HepG2 (cell line): ENCODE results near the gene RNF40. TPM values are rescaled to one million over a fixed set of nuclear protein-coding genes. Genes with fewer than 3 reads are reported as not detected.

Experiments
- GABPA ChIP-seq, 2 experiments: IDR thresholded peaks; 2 replicates each; pipeline ENCODE4 v1.6.1; 2011 to 2016; ENCODE audit warnings: low read depth in 2 of 2, low read length in 1 of 2, missing biosample characterization in 1 of 2, missing genetic modification characterization in 1 of 2
- HNRNPK ChIP-seq: fragments of 200-400 bp; formaldehyde crosslinking; IDR thresholded peaks from 2 replicates; pipeline ENCODE4 v1.6.1; 2018; ENCODE audit warnings: low read length, low read depth, moderate library complexity, mild to moderate bottlenecking; ENCODE audit not compliant: poor library complexity, severe bottlenecking
- KDM5A ChIP-seq: fragments of 200-600 bp; sonication (generic); IDR thresholded peaks from 2 replicates; pipeline ENCODE4 v1.7.0; 2018; ENCODE audit warnings: antibody characterized with exemption, mild to moderate bottlenecking, low read length, borderline replicate concordance
- KLF13 ChIP-seq: sonication (generic); formaldehyde crosslinking; IDR thresholded peaks from 2 replicates; pipeline ENCODE4 v1.4.0; 2020; ENCODE audit warnings: mild to moderate bottlenecking, missing genetic modification reagents
- MED1 ChIP-seq: sonication (generic); formaldehyde crosslinking; IDR thresholded peaks from 2 replicates; pipeline ENCODE4 v1.4.0; 2020; ENCODE audit warnings: missing genetic modification reagents
- MTF2 ChIP-seq: sonication (generic); formaldehyde crosslinking; IDR thresholded peaks from 2 replicates; pipeline ENCODE4 v1.5.0; 2020; ENCODE audit warnings: missing genetic modification reagents, borderline replicate concordance
- NFYC ChIP-seq: IDR thresholded peaks from 2 replicates; pipeline ENCODE4 v1.6.1; 2016; ENCODE audit warnings: missing genetic modification reagents, missing compliant biosample characterization
- NONO ChIP-seq, 2 experiments: fragments of 450-650 bp in 1 of 2; sonication (generic) in 1 of 2; formaldehyde crosslinking in 1 of 2; IDR thresholded peaks in 1 of 2; conservative IDR thresholded peaks in 1 of 2; 2 replicates each; pipeline versions ENCODE4 v1.6.1 to v1.8.0; 2017 to 2022; ENCODE audit warnings: mild to moderate bottlenecking in 1 of 2, missing genetic modification reagents in 1 of 2, moderate library complexity in 1 of 2
- PCBP1 ChIP-seq: fragments of 200-400 bp; formaldehyde crosslinking; IDR thresholded peaks from 2 replicates; pipeline ENCODE4 v1.6.1; 2017; ENCODE audit warnings: mild to moderate bottlenecking, low read depth, low read length, borderline replicate concordance
- POLR2G ChIP-seq: fragments of 200-400 bp; formaldehyde crosslinking; IDR thresholded peaks from 2 replicates; pipeline ENCODE4 v1.6.1; 2018; ENCODE audit warnings: mild to moderate bottlenecking, low read depth, low read length, moderate library complexity
- REXO4 ChIP-seq: sonication (generic); formaldehyde crosslinking; IDR thresholded peaks from 2 replicates; pipeline ENCODE4 v1.8.0; 2022; ENCODE audit warnings: missing genetic modification reagents, mild to moderate bottlenecking, borderline replicate concordance
- SAP130 ChIP-seq: IDR thresholded peaks from 2 replicates; pipeline ENCODE4 v1.6.1; 2016; ENCODE audit warnings: low read depth
- SP1 ChIP-seq, 2 experiments: fragments of 450-650 bp in 1 of 2; sonication (generic) in 1 of 2; formaldehyde crosslinking in 1 of 2; IDR thresholded peaks; 2 replicates each; pipeline versions ENCODE4 v1.4.0 to v1.6.1; 2016 to 2020; ENCODE audit warnings: missing genetic modification reagents in 1 of 2
- SRY ChIP-seq: sonication (generic); formaldehyde crosslinking; IDR thresholded peaks from 2 replicates; pipeline ENCODE4 v1.8.0; 2022; ENCODE audit warnings: mild to moderate bottlenecking, missing genetic modification reagents
- TBX3 ChIP-seq: fragments of 450-650 bp; IDR thresholded peaks from 2 replicates; pipeline ENCODE4 v1.6.1; 2017; ENCODE audit warnings: antibody characterized with exemption, mild to moderate bottlenecking, inconsistent platforms, borderline replicate concordance
- WIZ ChIP-seq: sonication (generic); formaldehyde crosslinking; IDR thresholded peaks from 2 replicates; pipeline ENCODE4 v1.5.1; 2020; ENCODE audit warnings: mild to moderate bottlenecking, missing genetic modification reagents
- ZFP62 ChIP-seq: sonication (generic); formaldehyde crosslinking; IDR thresholded peaks from 2 replicates; pipeline ENCODE4 v1.4.0; 2020; ENCODE audit warnings: missing genetic modification reagents
- ZNF24 ChIP-seq: fragments of 450-650 bp; IDR thresholded peaks from 2 replicates; pipeline ENCODE4 v1.6.1; 2017; ENCODE audit warnings: antibody characterized with exemption, mild to moderate bottlenecking
- ZNF577 ChIP-seq: sonication (generic); formaldehyde crosslinking; IDR thresholded peaks from 2 replicates; pipeline ENCODE4 v1.4.0; 2020; ENCODE audit warnings: mild to moderate bottlenecking, low read depth, missing genetic modification reagents, borderline replicate concordance
- ZNF607 ChIP-seq: sonication (generic); formaldehyde crosslinking; IDR thresholded peaks from 2 replicates; pipeline ENCODE4 v1.5.1; 2020; ENCODE audit warnings: missing genetic modification reagents, mild to moderate bottlenecking, borderline replicate concordance
- ZNF614 ChIP-seq: IDR thresholded peaks from 2 replicates; pipeline ENCODE4 v1.6.1; 2018; ENCODE audit warnings: missing biosample characterization, missing genetic modification reagents, inconsistent platforms, borderline replicate concordance
- polyA plus RNA-seq, 8 experiments: library from polyadenylated mRNA; depleted of rRNA in 3 of 8; stranded (reverse) in 7 of 8; unstranded in 1 of 8; fragments of >200 nt; fragmentation: Illumina TruSeq in 4 of 8; extraction: Trizol in 4 of 8; gene quantifications; 2 replicates each; pipeline versions ENCODE4 v1.2.1 to v1.2.3, GENCODE V29; 2011 to 2016; ENCODE audit warnings: low read depth in 4 of 8, missing spikeins in 1 of 8, mixed read lengths in 1 of 8; ENCODE audit not compliant: insufficient read depth in 1 of 8
- total RNA-seq, 5 experiments: library from RNA; depleted of rRNA; stranded (reverse); fragments of >200 nt; fragmentation: Illumina TruSeq; extraction: Trizol; gene quantifications; 2 replicates each; pipeline ENCODE4 v1.2.3, GENCODE V29; 2016; ENCODE audit warnings: low read depth in 1 of 5
- TF ChIP-seq, protein P1 (sequence below): sonication (generic); formaldehyde crosslinking; IDR thresholded peaks from 2 replicates; pipeline ENCODE4 v1.4.0; 2020; ENCODE audit warnings: missing genetic modification reagents
- TF ChIP-seq, protein P2 (sequence below): sonication (generic); formaldehyde crosslinking; IDR thresholded peaks from 2 replicates; pipeline ENCODE4 v1.8.1; 2023; ENCODE audit warnings: mild to moderate bottlenecking, missing genetic modification reagents, borderline replicate concordance
- TF ChIP-seq, protein P3 (sequence below): sonication (generic); formaldehyde crosslinking; IDR thresholded peaks from 2 replicates; pipeline ENCODE4 v1.8.1; 2023; ENCODE audit warnings: missing genetic modification reagents, mild to moderate bottlenecking, borderline replicate concordance

RNF40 gene
- total and polyA plus RNA-seq, 2 of the 13 experiments (the other 11 are each of a cell fraction or from before 2014, with no cell fraction given): 84.0 to 85.6 TPM

- TF ChIP-seq ZFP62 (CRISPR knock-in tag) (no peak), KDM5A (no peak), PCBP1 (0 out of 2 replicates have a peak, but pooled peaks have one; percentile 13), MTF2 (CRISPR knock-in tag) (no peak), ZNF614 (CRISPR knock-in tag) (no peak), ZNF577 (CRISPR knock-in tag) (no peak), KLF13 (CRISPR knock-in tag) (no peak), TBX3 (no peak), ZNF607 (CRISPR knock-in tag) (no peak), MED1 (CRISPR knock-in tag) (no peak), SP1 (IDR thresholded peaks at IDR 0.05) (no peak), SP1 (CRISPR knock-in tag; IDR thresholded peaks at IDR 0.05) (peak; percentile 26; the same call in 1 of the 2 replicates), GABPA (IDR thresholded peaks at IDR 0.05; ENCODE audit: low read depth, low read length) (no peak), GABPA (CRISPR knock-in tag; IDR thresholded peaks at IDR 0.05; ENCODE audit: low read depth) (no peak), HNRNPK (peak; percentile 77), SRY (CRISPR knock-in tag) (no peak), WIZ (CRISPR knock-in tag) (no peak), NFYC (CRISPR knock-in tag) (no peak), SAP130 (no peak; the same call in 1 of the 2 replicates), POLR2G (no peak), REXO4 (CRISPR knock-in tag) (no peak), NONO (IDR thresholded peaks at IDR 0.05) (no peak), NONO (CRISPR knock-in tag; conservative IDR thresholded peaks at IDR 0.05) (no peak), ZNF24 (no peak)
- TF ChIP-seq, protein P1, sequence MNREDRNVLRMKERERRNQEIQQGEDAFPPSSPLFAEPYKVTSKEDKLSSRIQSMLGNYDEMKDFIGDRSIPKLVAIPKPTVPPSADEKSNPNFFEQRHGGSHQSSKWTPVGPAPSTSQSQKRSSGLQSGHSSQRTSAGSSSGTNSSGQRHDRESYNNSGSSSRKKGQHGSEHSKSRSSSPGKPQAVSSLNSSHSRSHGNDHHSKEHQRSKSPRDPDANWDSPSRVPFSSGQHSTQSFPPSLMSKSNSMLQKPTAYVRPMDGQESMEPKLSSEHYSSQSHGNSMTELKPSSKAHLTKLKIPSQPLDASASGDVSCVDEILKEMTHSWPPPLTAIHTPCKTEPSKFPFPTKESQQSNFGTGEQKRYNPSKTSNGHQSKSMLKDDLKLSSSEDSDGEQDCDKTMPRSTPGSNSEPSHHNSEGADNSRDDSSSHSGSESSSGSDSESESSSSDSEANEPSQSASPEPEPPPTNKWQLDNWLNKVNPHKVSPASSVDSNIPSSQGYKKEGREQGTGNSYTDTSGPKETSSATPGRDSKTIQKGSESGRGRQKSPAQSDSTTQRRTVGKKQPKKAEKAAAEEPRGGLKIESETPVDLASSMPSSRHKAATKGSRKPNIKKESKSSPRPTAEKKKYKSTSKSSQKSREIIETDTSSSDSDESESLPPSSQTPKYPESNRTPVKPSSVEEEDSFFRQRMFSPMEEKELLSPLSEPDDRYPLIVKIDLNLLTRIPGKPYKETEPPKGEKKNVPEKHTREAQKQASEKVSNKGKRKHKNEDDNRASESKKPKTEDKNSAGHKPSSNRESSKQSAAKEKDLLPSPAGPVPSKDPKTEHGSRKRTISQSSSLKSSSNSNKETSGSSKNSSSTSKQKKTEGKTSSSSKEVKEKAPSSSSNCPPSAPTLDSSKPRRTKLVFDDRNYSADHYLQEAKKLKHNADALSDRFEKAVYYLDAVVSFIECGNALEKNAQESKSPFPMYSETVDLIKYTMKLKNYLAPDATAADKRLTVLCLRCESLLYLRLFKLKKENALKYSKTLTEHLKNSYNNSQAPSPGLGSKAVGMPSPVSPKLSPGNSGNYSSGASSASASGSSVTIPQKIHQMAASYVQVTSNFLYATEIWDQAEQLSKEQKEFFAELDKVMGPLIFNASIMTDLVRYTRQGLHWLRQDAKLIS (CRISPR knock-in tag): no peak
- TF ChIP-seq, protein P2, sequence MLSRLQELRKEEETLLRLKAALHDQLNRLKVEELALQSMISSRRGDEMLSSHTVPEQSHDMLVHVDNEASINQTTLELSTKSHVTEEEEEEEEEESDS (CRISPR knock-in tag): no peak
- TF ChIP-seq, protein P3, sequence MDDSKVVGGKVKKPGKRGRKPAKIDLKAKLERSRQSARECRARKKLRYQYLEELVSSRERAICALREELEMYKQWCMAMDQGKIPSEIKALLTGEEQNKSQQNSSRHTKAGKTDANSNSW (CRISPR knock-in tag): no peak
These were observed 24.2 kb downstream of the RNF40 start (continued) for GRCh38 chr16:30786115-30786935.
